ENCODE data around the gene MGAM2.
A peak's percentile ranks its signal among the peaks of the same experiment; 100 is the strongest.

DNA sequence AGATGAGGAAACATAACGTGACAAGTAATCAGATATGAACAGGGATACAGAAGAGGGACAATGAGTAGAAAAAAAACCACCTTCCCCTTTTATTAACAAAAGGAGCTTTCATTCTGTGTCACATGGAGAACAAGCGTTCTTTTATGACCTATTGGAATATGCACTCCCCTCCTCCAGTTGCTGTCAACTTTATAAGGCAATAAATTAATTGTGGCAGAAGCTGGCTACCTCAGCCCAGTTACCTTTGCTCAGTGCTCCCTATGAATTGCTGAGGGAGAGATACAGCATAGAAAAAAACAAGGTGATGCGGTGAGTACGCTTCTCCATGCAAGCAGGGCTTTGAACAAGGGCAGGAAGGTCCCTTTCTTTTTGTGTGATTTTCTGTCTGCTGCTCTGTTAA lies at the start of gene MGAM2:
- TF ChIP-seq POLR2A (IDR thresholded peaks at IDR 0.05): peak; percentile 87 to 91
- no peak for TF ChIP-seq CTCF (IDR thresholded peaks at IDR 0.05)

Data from Peyer's patch (tissue), 4 donors.